ENCODE measurements around the gene TRAF5.
A peak's percentile ranks its signal among the peaks of the same experiment; 100 is the strongest.
"Not testable (repeated sequence)": the region's sequence is repeated elsewhere in the genome, so short reads cannot be mapped to it uniquely, and the experiment has no call there.

TRAF5 gene, protein sequence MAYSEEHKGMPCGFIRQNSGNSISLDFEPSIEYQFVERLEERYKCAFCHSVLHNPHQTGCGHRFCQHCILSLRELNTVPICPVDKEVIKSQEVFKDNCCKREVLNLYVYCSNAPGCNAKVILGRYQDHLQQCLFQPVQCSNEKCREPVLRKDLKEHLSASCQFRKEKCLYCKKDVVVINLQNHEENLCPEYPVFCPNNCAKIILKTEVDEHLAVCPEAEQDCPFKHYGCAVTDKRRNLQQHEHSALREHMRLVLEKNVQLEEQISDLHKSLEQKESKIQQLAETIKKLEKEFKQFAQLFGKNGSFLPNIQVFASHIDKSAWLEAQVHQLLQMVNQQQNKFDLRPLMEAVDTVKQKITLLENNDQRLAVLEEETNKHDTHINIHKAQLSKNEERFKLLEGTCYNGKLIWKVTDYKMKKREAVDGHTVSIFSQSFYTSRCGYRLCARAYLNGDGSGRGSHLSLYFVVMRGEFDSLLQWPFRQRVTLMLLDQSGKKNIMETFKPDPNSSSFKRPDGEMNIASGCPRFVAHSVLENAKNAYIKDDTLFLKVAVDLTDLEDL

DNA sequence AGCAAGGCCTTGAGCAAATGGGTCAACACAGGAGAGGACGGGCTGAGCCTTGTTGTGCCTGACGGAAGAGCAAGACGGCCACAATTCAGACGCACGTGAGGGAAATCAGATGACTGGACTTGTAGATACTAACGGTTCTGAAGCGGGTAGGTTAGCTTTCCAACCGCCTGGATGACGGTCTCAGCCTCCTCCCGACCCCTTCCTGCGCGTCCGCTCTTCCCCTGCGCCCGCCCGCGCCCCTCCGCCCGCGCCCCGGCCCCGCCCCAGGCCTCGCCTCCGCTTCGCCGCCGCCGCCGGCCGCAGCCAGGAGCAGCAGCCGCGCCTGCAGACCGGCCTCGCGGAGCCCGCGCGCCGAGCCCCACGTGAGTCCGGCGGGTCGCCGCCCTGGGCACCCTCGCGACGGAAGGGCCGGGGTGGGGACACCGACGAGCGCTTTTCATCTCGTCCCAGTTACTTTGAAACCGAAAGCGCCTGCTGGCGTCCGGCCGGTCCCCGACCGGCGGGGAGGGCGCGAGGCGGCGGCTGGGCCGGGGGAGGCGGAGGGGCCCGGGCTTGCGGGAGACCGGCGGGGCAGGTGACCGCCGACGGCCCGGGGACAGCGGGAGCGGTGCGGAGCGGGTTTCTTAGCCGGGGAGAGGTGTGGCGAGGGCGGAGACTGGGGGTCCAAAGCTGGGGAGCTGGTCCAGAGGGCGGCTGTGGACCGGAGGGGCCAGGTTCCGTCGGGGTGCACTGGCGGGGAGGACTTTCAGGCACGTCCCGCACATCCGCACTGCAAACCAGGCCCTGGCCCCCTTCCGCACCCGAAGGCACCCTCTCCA is at the start of gene TRAF5:
TSS of gene TRAF5 (plus strand) at position 306 of the 818 bp plus-strand sequence. CDS start 26,407 bp downstream, outside the sequence.
- peak; percentile 49 for DNase-seq (ENCODE audit: low read depth)

DNA sequence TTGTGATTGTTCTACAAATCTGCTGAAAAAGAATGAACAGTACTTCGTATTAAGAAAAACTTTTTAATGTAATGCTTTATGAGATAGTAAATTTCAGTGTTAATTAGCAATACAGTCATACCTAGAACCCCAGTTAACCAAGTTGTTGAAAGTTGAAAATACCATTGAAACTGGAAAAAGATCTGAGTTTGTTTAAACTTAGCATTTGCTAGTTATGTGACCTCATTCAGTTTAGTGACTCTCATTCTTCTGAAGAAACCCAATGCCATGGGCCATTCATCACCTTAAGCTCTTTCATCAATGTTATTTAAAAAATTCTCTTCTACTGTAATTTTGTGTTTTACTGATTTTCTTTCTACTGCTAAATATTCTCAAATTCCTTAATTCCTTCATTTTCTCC is 47.3 kb upstream of the TRAF5 start:
- DNase-seq (ENCODE audit: low read depth): no peak

DNA sequence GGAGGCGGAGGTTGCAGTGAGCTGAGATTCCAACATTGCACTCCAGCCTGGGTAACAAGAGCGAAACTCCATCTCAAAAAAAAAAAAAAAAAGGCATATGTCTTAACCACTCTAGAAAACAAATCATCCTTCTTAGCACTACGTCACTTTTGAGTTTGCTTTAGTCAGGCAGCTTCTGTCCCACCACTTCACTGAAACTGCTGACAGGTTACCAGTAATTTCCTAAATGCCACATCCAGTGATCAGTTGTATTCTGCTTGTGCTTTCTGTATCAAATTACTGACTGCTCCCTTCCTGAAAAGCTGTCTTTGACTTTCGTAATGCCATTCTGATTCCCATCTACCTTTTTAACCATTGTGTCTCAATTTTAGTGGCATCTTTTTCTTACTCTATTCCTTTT is 45.7 kb upstream of the TRAF5 start:
- no peak for DNase-seq (ENCODE audit: low read depth)

DNA sequence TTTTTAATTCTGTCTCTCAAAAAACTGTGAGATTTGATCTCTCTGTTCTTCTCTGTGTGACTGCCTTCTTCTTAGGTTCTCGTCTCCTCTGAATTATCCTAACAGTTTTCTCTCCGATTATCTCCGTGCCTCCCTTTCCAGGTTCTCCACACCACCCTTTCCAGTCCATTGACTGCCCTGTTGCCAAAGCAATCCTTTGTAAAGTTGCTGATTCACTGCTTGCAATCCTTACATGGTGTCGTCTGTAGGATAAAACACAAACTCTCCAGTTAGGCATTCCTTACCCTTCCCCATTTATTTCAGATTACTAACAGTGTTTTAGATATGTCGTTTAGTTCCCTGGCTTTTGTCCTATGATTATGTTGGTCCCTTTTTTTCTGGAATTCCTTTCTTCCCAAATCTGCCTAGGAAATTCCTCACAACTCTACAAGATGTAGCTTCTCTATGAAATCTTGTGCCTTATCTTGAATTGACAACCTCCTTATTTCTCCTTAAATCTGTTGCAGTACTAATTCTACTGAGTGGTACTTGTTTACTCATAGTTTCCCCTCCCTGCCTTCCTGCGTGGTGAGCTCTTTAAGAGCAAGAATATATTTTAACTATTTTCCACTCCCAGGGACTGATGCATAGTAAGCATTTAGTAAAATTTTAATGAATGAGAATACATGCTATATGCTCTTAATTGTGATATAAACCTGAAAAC is 45.2 kb upstream of the TRAF5 start:
- DNase-seq (ENCODE audit: low read depth): peak; percentile 64

DNA sequence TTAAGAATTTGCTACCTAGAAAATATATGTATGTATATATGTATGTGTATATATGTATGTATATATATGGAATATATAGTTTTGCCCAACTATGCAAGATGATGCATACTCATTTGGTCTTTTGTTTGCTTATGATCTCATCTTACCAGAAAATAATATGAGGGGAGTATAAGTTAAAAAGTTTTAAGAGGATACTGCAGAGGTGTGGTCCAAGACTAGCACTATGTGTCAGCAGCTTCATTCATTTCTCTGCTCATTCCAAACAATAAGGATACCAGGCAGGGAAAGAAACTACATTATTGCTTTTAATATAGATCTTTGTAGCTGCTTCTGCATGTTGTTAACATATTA is 44.6 kb upstream of the TRAF5 start:
- DNase-seq (ENCODE audit: low read depth): no peak

DNA sequence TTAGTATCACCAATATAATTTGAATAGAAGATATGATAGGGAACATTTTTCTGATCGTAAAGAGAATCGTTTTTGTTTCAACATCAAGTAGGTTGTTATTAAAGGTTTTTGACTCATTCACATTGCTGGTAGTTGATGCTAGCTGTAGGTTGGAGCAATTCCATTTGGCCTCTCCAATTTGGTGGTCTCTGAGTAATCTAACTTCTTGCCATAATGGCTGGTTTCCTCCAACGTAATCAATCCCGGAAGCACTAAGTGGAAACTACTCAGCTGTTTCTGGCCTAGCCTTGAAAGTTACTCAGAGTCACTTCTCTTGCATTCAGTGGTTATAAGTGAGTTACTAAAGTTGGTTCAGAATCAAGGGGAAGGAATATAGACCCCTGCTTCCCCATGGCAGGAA is 41.4 kb upstream of the TRAF5 start:
- DNase-seq (ENCODE audit: low read depth): no peak

DNA sequence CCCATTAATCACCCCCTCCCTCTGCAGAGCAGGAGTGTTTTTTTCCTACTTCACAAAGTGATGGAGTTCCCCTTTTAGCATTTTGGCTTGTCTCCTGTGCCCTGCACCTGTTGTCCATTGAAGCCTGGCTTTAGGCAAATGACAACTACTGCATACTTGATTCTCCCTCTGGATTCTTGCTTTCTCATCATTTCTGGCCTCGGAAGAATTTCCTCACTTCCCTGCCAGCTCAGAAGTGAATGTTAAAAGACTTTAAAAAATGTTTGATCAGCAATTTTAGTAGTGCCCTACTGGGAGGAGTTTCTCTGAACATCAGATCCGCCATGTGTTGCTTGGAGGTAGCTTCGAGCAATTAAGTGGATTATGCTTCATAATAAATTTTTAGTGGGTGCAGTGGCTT is 39.4 kb upstream of the TRAF5 start:
- DNase-seq (ENCODE audit: low read depth): no peak

DNA sequence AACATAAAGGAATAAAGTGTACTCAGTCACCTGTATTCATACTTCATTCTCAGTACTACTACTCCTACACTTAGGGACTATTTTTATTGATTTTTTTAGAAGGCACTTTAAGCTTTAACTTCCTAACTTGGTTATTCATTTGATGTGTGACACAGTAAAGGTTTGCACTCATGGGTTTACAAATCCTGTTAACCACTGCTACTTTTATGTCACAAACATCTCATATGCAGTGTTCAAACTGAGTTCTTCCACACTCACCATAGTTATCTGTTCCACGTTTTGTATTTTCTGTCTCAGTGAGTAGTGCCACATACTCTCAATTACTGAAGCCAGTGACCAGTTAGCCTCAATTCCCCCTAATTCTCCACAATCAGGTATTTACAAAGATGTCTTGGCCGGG is 34.2 kb upstream of the TRAF5 start:
- no peak for DNase-seq (ENCODE audit: low read depth)

DNA sequence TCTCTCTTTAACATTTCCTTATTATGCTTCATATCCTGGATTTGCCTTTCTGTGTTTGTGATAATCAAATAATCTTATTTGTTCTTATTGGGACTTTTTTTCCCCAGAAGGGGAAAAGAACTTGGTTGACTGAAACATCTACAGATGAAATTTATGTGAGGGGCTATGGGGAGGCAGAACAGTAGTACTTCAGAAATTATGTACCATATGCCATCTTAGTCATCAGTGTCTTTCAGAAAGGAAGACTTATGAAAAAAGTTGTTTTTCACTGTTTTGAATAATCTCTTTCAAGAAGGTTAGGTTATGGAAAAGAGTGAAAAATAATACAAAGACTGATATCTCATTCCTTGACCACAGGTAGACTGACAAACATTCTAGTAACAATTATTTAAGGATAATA is 30.2 kb upstream of the TRAF5 start:
- no peak for DNase-seq (ENCODE audit: low read depth)

DNA sequence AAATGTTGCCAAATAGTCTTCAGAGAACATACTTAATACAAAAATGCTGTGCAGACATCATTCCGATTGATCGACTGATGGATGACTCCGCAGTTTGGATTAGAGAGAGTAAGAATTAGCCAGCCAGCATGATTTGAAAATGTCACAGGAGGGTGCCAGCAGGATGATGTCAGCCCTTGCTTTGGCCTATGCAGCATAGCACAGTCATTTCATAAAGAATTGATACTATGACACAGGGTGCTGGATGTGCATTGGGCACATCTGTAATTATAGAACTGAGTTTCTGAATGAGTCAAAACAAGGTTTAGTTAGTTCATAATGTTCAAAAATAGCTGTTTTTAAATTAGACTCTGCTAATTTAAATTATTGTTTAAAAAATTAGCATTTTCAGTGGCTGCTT is 21.6 kb upstream of the TRAF5 start:
- no peak for DNase-seq (ENCODE audit: low read depth)

DNA sequence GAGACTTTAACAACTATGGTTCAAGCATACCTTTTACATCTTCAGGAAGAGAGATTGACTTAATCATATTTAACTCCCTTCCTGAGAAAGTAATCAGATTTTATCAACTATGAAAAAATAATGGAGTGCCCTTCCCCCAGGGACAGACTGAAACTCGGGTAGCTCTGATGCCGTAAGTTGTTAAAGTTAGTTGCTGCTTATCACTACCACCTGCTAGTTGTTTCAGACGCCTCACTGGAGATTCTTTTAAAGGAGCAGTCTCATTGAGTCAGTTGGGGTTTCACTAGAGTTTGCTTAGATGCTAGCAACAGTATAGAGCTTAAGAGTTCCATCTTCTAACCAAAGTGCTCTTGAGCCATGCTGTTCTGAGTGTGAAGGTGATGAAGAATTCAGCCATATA is 17.0 kb upstream of the TRAF5 start:
- no peak for DNase-seq (ENCODE audit: low read depth)

DNA sequence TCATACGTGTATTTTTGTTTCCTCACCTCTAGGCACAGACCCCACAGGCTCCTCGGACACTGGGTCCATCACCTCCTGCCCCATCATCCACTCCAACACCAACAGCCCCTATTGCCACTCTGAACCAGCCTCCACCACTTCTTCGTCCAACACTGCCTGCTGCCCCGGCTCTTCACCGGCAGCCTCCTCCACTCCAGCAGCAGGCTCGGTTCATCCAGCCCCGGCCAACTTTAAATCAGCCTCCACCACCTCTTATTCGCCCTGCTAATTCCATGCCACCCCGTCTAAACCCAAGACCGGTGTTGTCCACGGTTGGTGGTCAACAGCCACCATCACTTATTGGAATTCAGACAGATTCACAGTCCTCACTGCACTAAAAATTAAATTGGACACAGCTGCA is 13.2 kb upstream of the TRAF5 start:
- no peak for DNase-seq (ENCODE audit: low read depth)

DNA sequence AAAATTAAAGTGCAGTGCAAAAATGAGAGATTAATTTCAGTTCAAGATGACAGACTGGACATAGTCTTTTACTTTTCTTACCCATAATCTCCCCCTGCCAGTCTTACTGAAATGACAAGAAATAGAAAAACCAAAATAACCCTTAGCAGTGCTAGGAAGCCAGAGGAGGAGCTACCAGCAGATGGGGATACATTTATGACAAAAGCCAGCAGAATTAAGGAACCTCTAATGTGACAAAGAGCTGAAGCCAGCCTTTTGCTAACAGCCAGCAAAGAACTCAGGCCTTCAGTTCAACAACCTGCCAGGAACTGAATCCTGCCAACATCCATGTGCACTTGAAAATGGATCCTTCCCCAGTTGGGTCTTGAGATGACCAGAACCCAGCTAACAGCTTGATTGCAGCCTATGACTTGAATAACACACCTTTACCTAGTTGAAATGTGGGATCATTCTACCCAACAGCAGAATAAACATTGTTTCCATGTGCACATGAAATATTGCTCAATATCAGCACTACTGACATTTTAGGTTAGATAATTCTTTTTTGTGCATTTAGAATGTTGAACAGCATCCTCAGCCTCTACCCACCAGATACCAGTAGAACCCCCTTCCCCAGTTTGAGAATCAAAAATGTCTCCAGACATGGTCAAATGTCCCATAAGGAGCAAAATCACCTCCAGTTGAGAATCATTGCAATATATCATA is 7.9 kb upstream of the TRAF5 start:
- no peak for DNase-seq (ENCODE audit: low read depth)

DNA sequence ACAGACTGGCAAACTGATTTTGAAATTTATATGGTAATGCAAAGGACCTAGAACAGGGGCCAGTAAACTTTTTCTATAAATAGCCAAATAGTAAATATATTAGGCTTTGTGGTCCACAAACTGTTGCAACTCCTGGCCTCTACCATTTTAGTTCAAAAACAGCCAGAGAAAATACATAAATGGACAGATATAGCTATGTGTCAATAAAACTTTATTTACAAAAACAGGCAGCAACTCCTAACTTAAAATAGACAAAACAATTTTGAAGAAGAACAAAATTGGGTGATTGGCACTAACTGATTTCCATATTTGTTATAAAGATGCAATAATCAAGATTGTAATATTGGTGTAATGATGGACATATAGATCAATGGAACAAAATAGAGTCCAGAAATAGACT is 6.7 kb upstream of the TRAF5 start:
- no peak for DNase-seq (ENCODE audit: low read depth)

DNA sequence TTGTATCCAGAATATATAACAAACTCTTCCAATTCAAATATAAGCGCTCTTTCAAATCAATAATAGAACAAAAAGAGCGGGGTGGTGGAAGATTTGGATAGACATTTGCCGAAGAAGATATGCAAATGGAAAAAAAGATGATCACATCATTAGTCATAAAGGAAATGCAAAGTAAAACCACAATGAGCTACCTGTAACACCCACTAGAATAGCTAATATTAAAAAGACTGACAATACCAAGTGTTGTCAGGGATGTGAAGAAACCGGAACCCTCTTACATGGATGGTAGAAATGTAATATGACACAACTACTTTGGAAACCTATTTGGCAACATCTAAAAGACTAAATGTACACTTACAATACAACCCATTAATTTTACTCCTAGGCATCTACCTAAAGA is 5.7 kb upstream of the TRAF5 start:
- no peak for DNase-seq (ENCODE audit: low read depth)

DNA sequence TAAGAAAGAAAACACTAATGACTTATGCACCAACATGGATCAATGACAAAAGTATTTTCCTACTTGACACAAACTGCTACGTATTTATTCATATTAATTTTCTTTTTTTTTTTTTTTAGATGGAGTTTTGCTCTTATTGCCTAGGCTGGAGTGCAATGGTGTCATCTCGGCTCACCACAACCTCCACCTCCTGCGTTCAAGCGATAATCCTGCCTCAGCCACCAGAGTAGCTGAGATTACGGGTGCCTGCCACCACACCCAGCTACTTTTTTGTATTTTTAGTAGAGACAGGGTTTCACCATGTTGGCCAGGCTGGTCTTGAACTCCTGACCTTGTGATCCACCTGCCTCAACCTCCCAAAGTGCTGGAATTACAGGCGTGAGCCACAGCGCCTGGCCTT is 5.0 kb upstream of the TRAF5 start:
- DNase-seq (ENCODE audit: low read depth): not testable (repeated sequence)

DNA sequence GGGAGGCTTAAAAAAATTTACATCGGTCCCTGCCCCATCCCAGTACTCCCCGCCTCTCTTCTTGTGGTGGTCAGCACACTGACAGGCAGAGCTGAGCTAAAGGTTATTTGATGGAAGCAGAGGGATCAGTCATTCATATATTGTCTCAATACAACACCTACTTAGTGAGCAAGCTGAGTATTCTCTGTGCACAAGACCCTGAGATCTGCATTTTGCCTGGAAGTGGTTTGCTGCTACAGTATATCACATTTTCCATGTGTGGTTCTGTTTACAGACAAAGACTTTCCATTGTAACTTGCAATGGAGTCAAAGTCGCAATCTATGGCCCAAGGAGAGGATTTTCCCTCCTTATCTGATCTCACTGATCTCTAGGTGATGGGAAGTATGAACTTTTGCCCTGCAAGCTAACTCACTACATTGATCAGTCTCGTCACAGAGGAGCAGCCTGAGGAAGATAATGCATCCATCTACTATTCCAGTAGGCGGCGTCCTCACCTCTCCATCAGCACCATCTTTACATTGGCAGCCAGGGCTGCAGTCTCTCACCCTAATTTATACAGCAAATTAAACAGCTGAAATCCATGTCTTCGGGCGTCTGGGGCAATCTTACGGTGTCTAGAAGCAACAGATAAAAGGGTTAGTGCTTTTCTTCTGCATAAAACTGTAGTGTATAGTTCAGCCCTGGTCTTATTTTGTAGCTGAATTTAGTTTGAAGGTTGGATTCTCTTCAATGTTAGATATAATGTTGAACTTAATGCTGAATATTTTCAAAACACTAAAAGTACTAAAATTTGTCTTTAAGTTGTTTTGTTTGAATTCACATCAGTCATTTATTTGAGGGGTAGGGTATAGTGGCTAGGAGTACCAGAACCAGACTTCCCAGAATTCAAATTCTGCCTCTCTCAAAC is 3.2 kb upstream of the TRAF5 start:
- DNase-seq (ENCODE audit: low read depth): peak; percentile 51

DNA sequence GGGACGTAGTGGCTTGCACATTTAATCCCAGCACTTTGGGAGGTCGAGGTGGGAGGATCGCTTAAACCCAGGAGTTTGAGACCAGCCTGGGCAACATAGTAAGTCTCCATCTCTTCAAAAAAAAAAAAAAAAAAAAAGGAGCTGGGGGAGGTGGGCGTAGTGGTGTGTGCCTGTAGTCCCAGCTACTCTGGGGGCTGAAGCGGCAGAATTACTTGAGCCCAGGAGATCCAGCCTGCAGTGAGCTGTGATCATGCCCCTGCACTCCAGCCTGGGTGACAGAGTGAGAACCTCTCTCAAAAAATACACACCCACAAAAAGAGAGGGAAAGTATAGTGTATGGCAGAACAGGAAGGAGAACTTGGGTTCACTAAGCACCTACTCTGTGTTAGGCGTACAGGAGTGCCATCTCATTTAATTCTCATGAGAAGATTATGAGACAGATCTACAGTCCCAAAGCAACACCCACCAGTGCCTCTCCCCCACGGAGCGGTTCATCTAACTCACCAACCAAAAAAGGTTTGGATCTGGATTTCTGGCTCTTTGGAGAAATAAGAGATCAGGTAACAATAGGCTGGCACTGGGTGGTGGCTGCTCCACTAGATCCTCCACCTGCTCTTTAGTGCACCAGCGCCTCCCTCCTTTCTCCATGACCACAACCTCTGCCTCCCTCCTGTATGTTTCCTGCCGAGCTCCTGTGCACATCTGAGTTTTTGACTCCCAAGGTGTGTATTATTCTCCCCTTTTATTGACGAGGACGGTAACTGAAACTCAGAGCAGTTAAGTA is 1.4 kb upstream of the TRAF5 start:
- DNase-seq (ENCODE audit: low read depth): no peak

DNA sequence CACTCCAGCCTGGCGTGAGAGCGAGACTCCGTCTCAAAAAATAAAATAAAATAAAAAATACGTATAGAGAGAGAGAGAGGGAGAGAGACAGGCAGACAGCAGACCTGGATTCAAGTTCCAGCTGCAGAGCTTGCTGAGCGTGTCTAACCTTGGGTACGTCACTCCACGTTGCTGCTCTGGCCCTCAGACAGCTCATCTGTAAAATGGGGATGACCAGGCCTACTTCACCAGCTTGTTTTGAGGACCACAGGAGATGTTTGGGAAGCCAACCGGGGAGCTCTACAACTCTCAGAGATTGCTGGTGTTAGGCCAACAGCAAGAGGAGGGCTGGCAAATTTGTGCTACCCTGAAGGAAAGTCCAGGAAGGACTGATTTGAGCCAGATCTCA is 499 bp upstream of the TRAF5 start:
- DNase-seq (ENCODE audit: low read depth): no peak

DNA sequence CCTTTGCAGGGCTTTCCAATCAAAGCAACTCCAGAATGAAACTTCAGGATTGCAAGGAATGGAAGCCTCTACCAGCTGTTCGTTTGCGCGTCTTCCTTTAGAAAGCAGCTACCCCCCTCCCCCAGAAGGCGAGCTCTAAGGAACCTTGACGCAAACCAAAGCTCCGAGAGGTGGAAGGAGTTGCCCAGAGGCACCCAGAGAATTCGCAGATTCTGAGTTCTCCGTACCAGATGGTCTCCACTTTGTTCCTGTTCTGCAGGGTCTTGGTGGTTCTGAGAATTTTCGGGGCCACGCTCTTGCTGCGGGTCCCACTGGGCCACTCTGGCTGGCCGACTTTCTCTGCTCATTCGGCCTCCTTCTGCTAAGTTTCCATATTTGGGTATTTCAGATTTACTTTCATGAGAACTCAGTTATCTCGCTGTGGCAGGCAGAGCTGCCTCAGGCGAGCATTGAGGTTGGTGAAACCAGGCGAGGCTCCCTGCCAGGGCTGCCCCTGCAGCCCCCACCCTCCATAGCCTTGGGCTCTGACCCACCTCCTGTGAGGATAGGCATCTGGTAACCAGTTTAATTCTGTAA is 801 bp downstream of the TRAF5 start:
- DNase-seq (ENCODE audit: low read depth): peak; percentile 77

Measured in amniotic epithelial cell (primary cell).